ENCODE measurements around the gene SRGAP3. TPM values are rescaled to one million over a fixed set of nuclear protein-coding genes. Genes with fewer than 3 reads are reported as not detected.
A peak's percentile ranks its signal among the peaks of the same experiment; 100 is the strongest.

SRGAP3 gene
- total RNA-seq, 1 donor from 2014 or later, result 21.4 TPM

DNA sequence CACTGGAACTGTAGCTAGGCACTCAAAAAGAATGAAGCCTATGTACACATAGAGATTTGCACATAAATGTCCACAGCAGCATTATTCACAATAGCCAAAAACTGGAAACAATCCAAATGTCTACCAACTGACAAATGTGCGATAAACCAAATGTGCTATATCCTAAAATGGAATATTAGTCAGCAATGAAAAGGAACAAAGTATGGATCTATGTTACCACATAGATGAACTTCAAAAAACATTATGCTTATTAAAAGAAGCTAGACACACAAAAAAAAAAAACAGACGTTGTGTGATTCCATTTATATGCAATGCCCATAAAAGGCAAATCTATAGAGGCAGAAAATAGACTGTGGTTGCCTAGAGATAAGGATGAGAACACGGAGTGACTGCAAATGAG, 39.7 kb downstream of the SRGAP3 start:
- DNase-seq (ENCODE audit: low spot score, unreplicated experiment), result no peak
- Mint-ChIP-seq H3K4me1 (ENCODE audit: low read depth) (peaks cover 3% of the 10 kb centered on the region), H3K36me3 (ENCODE audit: insufficient read depth) (no peaks in the 10 kb centered on the region), H3K27ac (no peak overlapping the region), H3K27me3 (no peaks in the 10 kb centered on the region), H3K4me3 (ENCODE audit: low read depth) (no peak overlapping the region), H3K9me3 (ENCODE audit: low read depth) (no peaks in the 10 kb centered on the region)
- no peak for TF ChIP-seq CTCF (IDR thresholded peaks at IDR 0.05; ENCODE audit: unreplicated experiment)

DNA sequence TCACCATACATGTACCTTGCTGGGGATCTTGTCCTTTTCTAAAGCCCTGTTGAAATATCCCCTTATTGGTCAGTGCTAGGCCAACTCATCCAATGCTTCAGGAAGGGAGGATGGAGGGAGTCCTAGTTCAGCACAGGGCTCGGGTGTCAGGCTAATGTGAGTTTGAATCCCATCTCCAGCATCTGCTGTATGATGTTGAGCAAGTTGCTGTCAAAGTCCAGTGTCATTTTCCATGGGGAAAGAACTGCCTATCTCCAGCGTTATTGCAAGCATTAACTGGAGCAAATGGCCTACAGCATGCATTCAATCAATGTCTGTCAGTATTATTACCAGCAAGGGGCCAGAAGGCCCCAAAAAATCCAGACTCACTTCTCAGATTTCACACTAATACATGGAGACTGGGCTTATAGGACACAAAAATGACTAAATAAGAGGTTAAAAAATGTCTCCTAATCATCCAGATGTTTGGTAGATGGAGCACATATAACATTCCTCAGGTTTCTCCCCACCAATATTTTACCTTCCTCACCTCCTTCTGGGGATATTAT, 40.8 kb downstream of the SRGAP3 start:
- Mint-ChIP-seq H3K27me3 (no peaks in the 10 kb centered on the region), H3K36me3 (ENCODE audit: insufficient read depth) (no peaks in the 10 kb centered on the region), H3K27ac (no peak overlapping the region), H3K9me3 (ENCODE audit: low read depth) (no peaks in the 10 kb centered on the region), H3K4me1 (ENCODE audit: low read depth) (peaks cover 14% of the 10 kb centered on the region), H3K4me3 (ENCODE audit: low read depth) (no peak overlapping the region)
- DNase-seq (ENCODE audit: low spot score, unreplicated experiment), result no peak
- no peak for TF ChIP-seq CTCF (IDR thresholded peaks at IDR 0.05; ENCODE audit: unreplicated experiment)

- no peaks in the 10 kb centered on the region for H3K9me3 Mint-ChIP-seq (ENCODE audit: low read depth)
- no peaks in the 10 kb centered on the region for H3K36me3 Mint-ChIP-seq (ENCODE audit: insufficient read depth)
- peaks cover 20% of the 10 kb centered on the region for H3K4me1 Mint-ChIP-seq (ENCODE audit: low read depth)
- no peak overlapping the region for H3K4me3 Mint-ChIP-seq (ENCODE audit: low read depth)
- no peaks in the 10 kb centered on the region for H3K27me3 Mint-ChIP-seq
- DNase-seq (ENCODE audit: low spot score, unreplicated experiment), result no peak
- H3K27ac Mint-ChIP-seq, result no peak overlapping the region
- no peak for TF ChIP-seq CTCF (IDR thresholded peaks at IDR 0.05; ENCODE audit: unreplicated experiment)
Observed at GRCh38 chr3:9207116-9207763, 42.2 kb downstream of the SRGAP3 start.

- no peak for DNase-seq (ENCODE audit: low spot score, unreplicated experiment)
- H3K27me3 Mint-ChIP-seq, result no peaks in the 10 kb centered on the region
- no peaks in the 10 kb centered on the region for H3K36me3 Mint-ChIP-seq (ENCODE audit: insufficient read depth)
- H3K9me3 Mint-ChIP-seq (ENCODE audit: low read depth), result no peaks in the 10 kb centered on the region
- peak overlapping the region; percentile 31 for H3K27ac Mint-ChIP-seq
- no peak for TF ChIP-seq CTCF (IDR thresholded peaks at IDR 0.05; ENCODE audit: unreplicated experiment)
- H3K4me1 Mint-ChIP-seq (ENCODE audit: low read depth), result peaks cover 23% of the 10 kb centered on the region
- no peak overlapping the region for H3K4me3 Mint-ChIP-seq (ENCODE audit: low read depth)
Observed at GRCh38 chr3:9206287-9206686, 43.2 kb downstream of the SRGAP3 start.

GRCh38 chr3:9205345-9206143, 43.9 kb downstream of the SRGAP3 start:
- no peak for DNase-seq (ENCODE audit: low spot score, unreplicated experiment)
- H3K27ac Mint-ChIP-seq, result peak overlapping the region; percentile 25
- H3K36me3 Mint-ChIP-seq (ENCODE audit: insufficient read depth), result no peaks in the 10 kb centered on the region
- H3K9me3 Mint-ChIP-seq (ENCODE audit: low read depth), result no peaks in the 10 kb centered on the region
- H3K4me1 Mint-ChIP-seq (ENCODE audit: low read depth), result peaks cover 23% of the 10 kb centered on the region
- no peak for TF ChIP-seq CTCF (IDR thresholded peaks at IDR 0.05; ENCODE audit: unreplicated experiment)
- H3K27me3 Mint-ChIP-seq, result no peaks in the 10 kb centered on the region
- no peak overlapping the region for H3K4me3 Mint-ChIP-seq (ENCODE audit: low read depth)
